AG09309 (cell line): Measurements from ENCODE around the gene ZRANB1.
A peak's percentile ranks its signal among the peaks of the same experiment; 100 is the strongest.

Experiments used
- DNase-seq: peaks from one replicate; pipeline ENCODE4 v3.0.0-alpha.2; 2010; ENCODE audit warnings: low read depth
- H3K4me3 ChIP-seq: 2 replicates; pipeline ENCODE4 v1.5.1; 2011; ENCODE audit warnings: mild to moderate bottlenecking, low read depth, low read length, moderate library complexity; ENCODE audit not compliant: control insufficient read depth
- CTCF ChIP-seq: IDR thresholded peaks from 2 replicates; pipeline ENCODE4 v1.5.1; 2011; ENCODE audit warnings: mild to moderate bottlenecking, low read depth, low read length, inconsistent platforms; ENCODE audit not compliant: insufficient read depth, control insufficient read depth; ENCODE audit errors: missing control alignments

The ZRANB1 gene

DNA sequence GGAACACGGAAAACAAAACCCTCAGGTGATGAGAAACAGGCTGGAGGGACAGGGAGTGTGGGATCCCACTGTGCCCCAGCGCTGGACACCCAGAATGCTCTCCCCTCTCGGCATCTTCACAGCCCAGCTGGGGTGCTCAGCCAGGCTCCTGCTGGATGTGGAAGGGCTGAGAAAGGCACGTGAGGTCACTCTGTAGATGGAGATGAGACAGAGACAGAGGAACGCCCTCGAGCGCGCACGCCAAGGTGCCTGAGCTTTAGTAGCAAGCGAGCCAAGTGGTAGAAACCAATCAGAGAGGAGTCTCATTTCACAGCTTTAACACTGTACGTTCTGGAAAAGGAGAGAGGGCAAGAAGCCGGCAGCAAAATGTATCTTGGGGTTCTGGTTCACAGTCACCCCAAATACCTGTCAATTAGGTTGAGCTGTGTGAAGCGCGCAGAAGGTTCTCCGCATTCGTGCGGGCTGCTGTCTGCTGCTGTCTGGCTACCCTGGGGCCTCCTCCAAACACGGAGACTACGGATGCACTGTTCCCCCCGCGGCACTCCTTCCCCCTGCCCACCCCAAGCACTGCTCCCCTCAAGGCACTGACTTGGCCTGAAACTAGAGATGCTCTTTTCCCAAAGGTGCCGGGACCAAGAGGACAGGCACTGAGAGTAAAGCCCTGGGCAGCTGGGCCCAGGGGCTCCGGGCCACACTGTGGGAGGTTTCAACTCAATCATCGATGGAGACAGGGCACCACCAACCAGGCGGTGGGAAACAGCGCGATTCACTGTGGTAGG is 91.4 kb downstream of the ZRANB1 start:
- no peak for DNase-seq
- no peak overlapping the region for H3K4me3 ChIP-seq
- TF ChIP-seq CTCF: no peak

DNA sequence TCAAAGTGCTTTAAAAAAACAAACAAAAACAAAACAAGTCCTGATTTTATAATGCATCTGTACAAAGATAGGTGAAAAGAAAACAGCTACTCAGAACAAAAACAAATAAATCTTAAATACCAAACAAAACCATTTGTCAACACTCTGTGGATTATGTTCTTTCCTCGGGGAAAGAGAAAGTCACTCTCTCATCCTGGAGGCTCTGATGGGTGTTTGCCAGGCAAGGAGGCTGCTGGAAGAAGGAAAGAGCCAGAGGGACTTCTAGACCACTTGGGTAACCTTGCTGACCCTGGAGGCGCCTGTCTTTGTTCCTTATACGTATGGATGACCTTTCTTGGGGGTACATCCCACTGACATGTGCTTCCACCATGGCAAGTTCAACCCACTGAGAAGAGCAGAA is 92.8 kb downstream of the ZRANB1 start:
- H3K4me3 ChIP-seq: peak overlapping the region; percentile 1; the same call in 1 of the 2 replicates
- no peak for TF ChIP-seq CTCF
- DNase-seq: no peak

- TF ChIP-seq CTCF: no peak
- peak overlapping the region; percentile 6; the same call in 1 of the 2 replicates for H3K4me3 ChIP-seq
- DNase-seq: peak; percentile 82
These were observed 93.2 kb downstream of the ZRANB1 start for GRCh38 chr10:125035136-125035535.

- no peak for TF ChIP-seq CTCF
- no peak for DNase-seq
- peak overlapping the region; percentile 6; the same call in 1 of the 2 replicates for H3K4me3 ChIP-seq
These were observed 93.8 kb downstream of the ZRANB1 start for GRCh38 chr10:125035588-125036295.

DNA sequence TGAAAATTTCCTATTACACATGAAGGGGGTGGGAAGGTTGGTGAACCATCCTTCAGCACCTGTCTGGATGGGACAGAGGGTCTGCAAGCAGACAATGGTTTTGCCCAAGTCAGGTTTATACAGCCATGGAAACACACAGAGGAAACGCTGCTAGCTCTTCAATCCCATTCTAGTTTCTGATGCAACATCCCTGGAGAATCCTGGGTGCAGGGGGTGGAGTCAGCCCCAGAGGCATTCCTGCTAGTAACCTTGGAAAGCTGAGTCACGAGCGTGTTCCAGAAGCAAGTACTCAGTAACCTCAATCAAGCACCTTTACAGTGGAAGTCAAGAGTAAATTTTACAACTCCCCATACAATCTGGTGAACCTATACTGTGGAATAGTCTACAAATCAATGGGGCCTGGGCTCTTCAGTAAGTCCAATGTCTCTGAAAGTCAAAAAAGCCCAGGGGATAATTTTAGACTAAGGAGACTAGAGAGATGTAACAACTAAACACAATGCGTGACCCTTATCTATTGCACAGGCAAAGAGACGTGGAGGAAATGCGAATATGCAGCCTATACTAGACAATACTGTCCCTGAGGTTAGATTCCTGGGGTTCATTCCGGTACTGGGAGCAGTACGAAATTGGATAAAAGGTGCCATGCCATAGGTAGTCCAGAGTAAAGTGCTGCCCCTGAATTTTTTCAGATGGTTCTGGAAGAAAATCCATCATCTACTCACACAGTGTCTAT is 95.4 kb downstream of the ZRANB1 start:
- DNase-seq: no peak
- TF ChIP-seq CTCF: no peak
- H3K4me3 ChIP-seq: no peak overlapping the region
